Pancreas (tissue), 10 donors: ENCODE results near the gene IRAK2. TPM values are rescaled to one million over a fixed set of nuclear protein-coding genes. Genes with fewer than 3 reads are reported as not detected.
"Not testable (repeated sequence)": the region's sequence is repeated elsewhere in the genome, so short reads cannot be mapped to it uniquely, and the experiment has no call there.

Experiments
- ATAC-seq, 4 donors: fragments of 200-7000 bp; cut with Tn5 transposase; one replicate each; pipeline versions ENCODE4 v1.8.0 to v1.9.1; 2020; ENCODE audit warnings: mild to moderate bottlenecking in 4 of 4, moderate library complexity in 4 of 4
- DNase-seq, 6 donors: peaks; one replicate each; pipeline ENCODE4 v3.0.0-alpha.2; 2020
- FAIRE-seq: peaks from 2 replicates; lab custom pipeline; 2012; peaks lifted over from hg19 to GRCh38; lab: Jason Lieb, UNC
- H3K27ac ChIP-seq, 4 donors: fragments of 200-600 bp; sonication (generic); 1 replicate in 3 of 4; 2 replicates in 1 of 4; pipeline versions ENCODE4 v1.5.0 to v1.8.0; 2020
- H3K27me3 ChIP-seq, 4 donors: fragments of 200-600 bp; one replicate each; pipeline ENCODE4 v1.8.0; 2021
- H3K36me3 ChIP-seq, 3 donors: fragments of 200-600 bp; sonication (generic) in 1 of 3; one replicate each; pipeline versions ENCODE4 v1.5.0 to v1.8.0; 2020 to 2021
- H3K4me1 ChIP-seq, 3 donors: fragments of 200-600 bp; one replicate each; pipeline ENCODE4 v1.8.0; 2021
- H3K4me3 ChIP-seq, 4 donors: fragments of 200-600 bp; sonication (generic) in 2 of 4; one replicate each; pipeline versions ENCODE4 v1.5.0 to v1.8.0; 2020 to 2021
- H3K9me3 ChIP-seq, 4 donors: fragments of 200-600 bp; one replicate each; pipeline ENCODE4 v1.8.0; 2021
- WGBS, 2 donors: extraction: QIAGEN DNeasy Blood & Tissue Kit; methylation state at CpG; one replicate each; pipeline ENCODE4 v1.1.7; 2013; 5-methylcytosine and 5-hydroxymethylcytosine counted together
- intact Hi-C, 3 donors: fragments of 100-400 bp; cut with DNase I; formaldehyde crosslinking; loops; one replicate each; pipeline versions ENCODE4 v1.11.1 to v1.14.2; 2022
- polyA plus RNA-seq, 2 donors: library from polyadenylated mRNA; stranded (reverse); fragments of 200-250 nt; gene quantifications; one replicate each; pipeline ENCODE4 v1.2.3, GENCODE V29; 2013
- total RNA-seq, 6 donors: library from RNA; stranded (reverse); fragmentation: NEBNext Ultra II Directional in 4 of 6; extraction: Animal tissue kit (Norgen Biotek cat#: 25700) in 4 of 6; gene quantifications; one replicate each; pipeline versions ENCODE4 v1.2.1 to v1.2.4, GENCODE V29; 2021 to 2023
- TF ChIP-seq, protein P1 (sequence below), 4 donors: fragments of 200-600 bp; sonication (generic) in 3 of 4; IDR thresholded peaks; one replicate each; pipeline versions ENCODE4 v1.5.0 to v1.8.0; 2021; ENCODE audit warnings: antibody characterized with exemption in 4 of 4
- donor health status: healthy with polysubstance abuse.
- donor health status: DM: no; HTN: no; CAD: no; lungs with moderate emphysema.
- donor health status: DM: no; HTN: no; CAD: no.
- donor health status: control.
- donor health status: control.
- donor health status: Bipolar disorder and iron deficiency.
- donor health status: DM: yes; HTN: yes; CAD: no.
- donor health status: DM: no; HTN: no; CAD: no.
- donor health status: DM: no; HTN: no; CAD: no.
- donor health status: DM: yes; HTN: yes; CAD: no.

The IRAK2 gene
- total and polyA plus RNA-seq, 8 donors, result 0.74 to 5.4 (median 1.2) TPM

DNA sequence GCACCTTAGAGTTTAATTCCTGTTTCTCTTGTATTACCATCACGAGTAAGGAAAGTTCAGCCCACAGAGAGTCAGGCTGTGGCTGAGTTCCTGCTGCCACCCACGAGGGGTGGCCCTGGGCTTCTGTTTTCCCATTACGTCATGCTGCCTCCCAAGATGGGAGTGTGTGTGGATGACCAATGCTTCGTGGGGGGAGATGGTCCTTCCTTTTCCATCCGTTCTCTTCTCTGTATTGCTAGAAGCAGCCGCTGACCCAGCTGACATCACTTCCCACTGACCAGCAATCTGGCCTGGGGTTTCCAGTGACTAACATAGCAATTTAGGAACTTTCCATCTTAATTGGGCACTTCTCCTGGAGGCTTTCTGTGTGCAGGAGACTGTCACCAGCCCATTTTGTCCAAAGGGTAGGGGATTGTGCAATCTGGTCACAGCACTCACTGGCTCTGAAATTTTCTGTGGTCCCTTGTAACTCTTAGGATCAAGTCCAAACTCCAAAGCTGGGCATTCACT, 9.3 kb downstream of the IRAK2 start:
- ATAC-seq, result peak in 3 of 4 donors; percentile 71 to 93 (median 90)
- H3K4me1 ChIP-seq, result no peaks in the 10 kb centered on the region
- FAIRE-seq, result no peak
- peak in 3 of 6 donors; percentile 20 to 74 (median 22) for DNase-seq
- TF ChIP-seq, protein P1, sequence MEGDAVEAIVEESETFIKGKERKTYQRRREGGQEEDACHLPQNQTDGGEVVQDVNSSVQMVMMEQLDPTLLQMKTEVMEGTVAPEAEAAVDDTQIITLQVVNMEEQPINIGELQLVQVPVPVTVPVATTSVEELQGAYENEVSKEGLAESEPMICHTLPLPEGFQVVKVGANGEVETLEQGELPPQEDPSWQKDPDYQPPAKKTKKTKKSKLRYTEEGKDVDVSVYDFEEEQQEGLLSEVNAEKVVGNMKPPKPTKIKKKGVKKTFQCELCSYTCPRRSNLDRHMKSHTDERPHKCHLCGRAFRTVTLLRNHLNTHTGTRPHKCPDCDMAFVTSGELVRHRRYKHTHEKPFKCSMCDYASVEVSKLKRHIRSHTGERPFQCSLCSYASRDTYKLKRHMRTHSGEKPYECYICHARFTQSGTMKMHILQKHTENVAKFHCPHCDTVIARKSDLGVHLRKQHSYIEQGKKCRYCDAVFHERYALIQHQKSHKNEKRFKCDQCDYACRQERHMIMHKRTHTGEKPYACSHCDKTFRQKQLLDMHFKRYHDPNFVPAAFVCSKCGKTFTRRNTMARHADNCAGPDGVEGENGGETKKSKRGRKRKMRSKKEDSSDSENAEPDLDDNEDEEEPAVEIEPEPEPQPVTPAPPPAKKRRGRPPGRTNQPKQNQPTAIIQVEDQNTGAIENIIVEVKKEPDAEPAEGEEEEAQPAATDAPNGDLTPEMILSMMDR (IDR thresholded peaks at IDR 0.05), result no peak
- intact Hi-C loops, result no loop called here
- no peaks in the 10 kb centered on the region for H3K36me3 ChIP-seq
- no peak overlapping the region for H3K4me3 ChIP-seq
- no peaks in the 10 kb centered on the region for H3K27me3 ChIP-seq
- no peaks in the 10 kb centered on the region for H3K9me3 ChIP-seq
- WGBS, 2 donors, result 50 to 65% methylated on average over 6 of the region's 6 CpGs
- peak overlapping the region in 2 of 4 donors; percentile 63 to 82 for H3K27ac ChIP-seq

DNA sequence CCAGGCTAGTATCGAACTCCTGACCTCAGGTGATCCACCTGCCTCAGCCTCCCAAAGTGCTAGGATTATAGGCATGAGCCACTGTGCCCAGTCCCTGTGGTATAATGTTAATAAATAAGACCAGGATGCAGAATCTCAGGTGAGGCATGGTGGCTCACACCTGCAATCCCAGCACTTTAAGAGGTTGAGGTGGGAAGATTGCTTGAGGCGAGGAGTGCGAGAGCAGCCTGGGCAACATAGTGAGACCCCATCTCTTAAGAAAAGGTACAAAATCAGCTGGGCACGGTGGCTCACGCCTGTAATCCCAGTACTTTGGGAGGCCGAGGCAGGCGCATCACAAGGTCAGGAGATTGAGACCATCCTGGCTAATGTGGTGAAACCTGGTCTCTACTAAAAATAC, 10.6 kb downstream of the IRAK2 start:
- H3K36me3 ChIP-seq, intact Hi-C loops, H3K4me1 ChIP-seq, H3K27ac ChIP-seq, FAIRE-seq, H3K4me3 ChIP-seq, H3K27me3 ChIP-seq, ATAC-seq, H3K9me3 ChIP-seq, DNase-seq: not testable (repeated sequence)
- 96% methylated on average over 7 of the region's 7 CpGs for WGBS, 2 donors

DNA sequence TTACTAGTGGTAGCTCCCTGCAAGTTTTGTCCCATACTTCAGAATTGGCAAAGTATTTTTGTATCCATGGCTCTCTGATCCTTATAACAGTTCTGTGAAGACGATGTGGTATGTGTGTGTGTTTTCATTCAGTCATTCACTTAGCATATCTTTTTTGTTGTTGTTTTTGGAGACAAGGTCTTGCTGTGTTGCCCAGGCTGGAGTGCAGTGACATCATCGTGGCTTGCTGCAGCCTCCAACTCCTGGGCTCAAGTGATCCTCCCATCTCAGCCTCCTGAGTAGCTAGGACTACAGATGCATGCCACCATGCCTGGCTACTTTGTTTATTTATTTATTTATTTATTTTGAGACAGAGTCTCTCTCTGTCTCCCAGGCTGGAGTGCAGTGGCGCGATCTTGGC, 11.4 kb downstream of the IRAK2 start:
- H3K27me3 ChIP-seq, H3K9me3 ChIP-seq, ATAC-seq, FAIRE-seq, intact Hi-C loops, H3K4me1 ChIP-seq, H3K36me3 ChIP-seq, H3K27ac ChIP-seq, DNase-seq, H3K4me3 ChIP-seq: not testable (repeated sequence)
- WGBS, 2 donors, result 94 to 95% methylated on average over 4 of the region's 4 CpGs

DNA sequence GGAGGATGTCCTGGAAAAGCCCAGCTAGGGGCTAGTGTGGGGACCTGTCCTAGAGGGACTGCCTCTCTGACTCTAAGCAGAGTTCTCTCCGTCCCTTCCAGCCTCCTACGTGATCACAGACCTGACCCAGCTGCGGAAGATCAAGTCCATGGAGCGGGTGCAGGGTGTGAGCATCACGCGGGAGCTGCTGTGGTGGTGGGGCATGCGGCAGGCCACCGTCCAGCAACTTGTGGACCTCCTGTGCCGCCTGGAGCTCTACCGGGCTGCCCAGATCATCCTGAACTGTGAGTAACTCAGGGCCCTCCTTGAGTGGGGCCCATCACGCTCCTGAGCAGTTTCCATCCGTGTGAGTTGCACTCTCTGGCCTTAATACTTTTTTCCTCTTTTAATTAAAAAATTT, 13.0 kb downstream of the IRAK2 start:
- FAIRE-seq (no peak), DNase-seq (no peak)

DNA sequence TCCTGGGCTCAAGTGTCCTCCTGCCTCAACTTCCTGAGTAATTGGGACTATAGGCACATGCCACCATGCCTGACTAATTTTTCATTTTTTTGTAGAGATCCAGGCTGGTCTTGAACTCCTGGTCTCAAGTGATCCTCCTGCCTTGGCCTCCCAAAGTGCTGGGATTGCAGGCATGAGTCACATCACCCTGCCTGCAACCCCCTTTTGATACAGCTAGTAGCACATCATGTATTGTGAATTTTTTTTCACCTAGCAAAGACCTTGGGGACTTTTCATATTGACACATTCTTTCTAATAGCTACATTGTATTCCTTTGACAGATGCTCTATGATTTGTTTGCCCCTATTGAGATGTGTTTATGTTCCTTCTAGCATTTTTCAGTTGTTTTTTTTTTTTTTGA, 14.2 kb downstream of the IRAK2 start:
- no peaks in the 10 kb centered on the region for H3K4me1 ChIP-seq
- no peak overlapping the region for H3K4me3 ChIP-seq
- ATAC-seq (no peak), FAIRE-seq (no peak), DNase-seq (no peak)
- TF ChIP-seq, protein P1 (IDR thresholded peaks at IDR 0.05), result no peak
- no peaks in the 10 kb centered on the region for H3K9me3 ChIP-seq
- no peaks in the 10 kb centered on the region for H3K27me3 ChIP-seq
- H3K27ac ChIP-seq, result no peak overlapping the region
- no peaks in the 10 kb centered on the region for H3K36me3 ChIP-seq
- intact Hi-C loops, result no loop called here

More for the DNA sequence above, 13.0 kb downstream of the IRAK2 start:
- no peak overlapping the region for H3K4me3 ChIP-seq
- H3K9me3 ChIP-seq, result no peaks in the 10 kb centered on the region
- no peaks in the 10 kb centered on the region for H3K36me3 ChIP-seq
- TF ChIP-seq, protein P1 (IDR thresholded peaks at IDR 0.05), result no peak
- H3K27ac ChIP-seq, result no peak overlapping the region
- WGBS, 2 donors, result 87 to 89% methylated on average over 12 of the region's 12 CpGs
- no peak for ATAC-seq
- no peaks in the 10 kb centered on the region for H3K4me1 ChIP-seq
- no peaks in the 10 kb centered on the region for H3K27me3 ChIP-seq
- intact Hi-C loops, result no loop called here

DNA sequence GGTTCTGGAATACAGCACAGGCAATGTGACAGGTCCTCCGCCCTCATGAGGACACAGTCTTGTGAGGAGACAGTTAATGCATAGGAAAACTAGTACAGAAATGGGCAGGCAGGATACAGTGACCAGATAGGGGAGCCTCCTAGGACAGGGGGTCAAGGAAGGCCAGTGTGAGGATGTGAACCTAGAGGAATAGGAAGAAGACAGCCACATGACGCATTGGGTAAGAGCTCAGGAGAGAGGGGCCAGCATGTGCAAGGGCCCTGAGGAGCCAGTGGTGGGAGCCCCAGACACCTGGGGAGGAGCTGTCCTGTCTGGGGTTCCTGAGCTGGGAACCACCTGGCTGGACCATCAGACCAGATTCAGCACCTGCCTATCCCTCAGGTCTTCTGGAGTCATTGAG, 15.6 kb downstream of the IRAK2 start:
- 88 to 100% methylated on average over 2 of the region's 2 CpGs for WGBS, 2 donors
- H3K27me3 ChIP-seq, result no peaks in the 10 kb centered on the region

More for the DNA sequence above, 15.6 kb downstream of the IRAK2 start:
- H3K27ac ChIP-seq, result no peak overlapping the region
- FAIRE-seq, result no peak
- TF ChIP-seq, protein P1 (IDR thresholded peaks at IDR 0.05), result no peak
- no peaks in the 10 kb centered on the region for H3K4me1 ChIP-seq
- no peak for DNase-seq
- intact Hi-C loops, result no loop called here
- ATAC-seq, result no peak
- H3K9me3 ChIP-seq, result no peaks in the 10 kb centered on the region
- H3K4me3 ChIP-seq, result no peak overlapping the region
- no peaks in the 10 kb centered on the region for H3K36me3 ChIP-seq
